Choroid plexus epithelial cell (primary cell): ENCODE results near the gene PLK2.

Experiments
- DNase-seq: peaks from one replicate; pipeline ENCODE4 v3.0.0-alpha.2; 2010; ENCODE audit warnings: low read depth
- H3K4me3 ChIP-seq: 2 replicates; pipeline ENCODE4 v1.5.1; 2011; ENCODE audit warnings: low read depth, mild to moderate bottlenecking, control low read depth, low read length, moderate library complexity
- CTCF ChIP-seq: conservative IDR thresholded peaks from 2 replicates; pipeline ENCODE4 v1.5.1; 2011; ENCODE audit warnings: low read depth, mild to moderate bottlenecking, control low read depth, inconsistent platforms, low read length, moderate library complexity

Gene PLK2

GRCh38 chr5:58460002-58460731, at the start of gene PLK2:
PLK2 (minus strand) TSS chr5:58460086; CDS start chr5:58459959, 127 bp downstream.
- peak within 1 kb of the TSS; percentile 85 for H3K4me3 ChIP-seq
- DNase-seq = peak; percentile 98
- TF ChIP-seq CTCF = peak; percentile 12

GRCh38 chr5:58507715-58508114, 47.8 kb upstream of the PLK2 start:
- TF ChIP-seq CTCF = no peak
- H3K4me3 ChIP-seq = no peak overlapping the region
- no peak for DNase-seq

GRCh38 chr5:58505971-58506640, 46.2 kb upstream of the PLK2 start:
- DNase-seq = no peak
- TF ChIP-seq CTCF = no peak
- H3K4me3 ChIP-seq = no peak overlapping the region

- TF ChIP-seq CTCF = no peak
- no peak for DNase-seq
- no peak overlapping the region for H3K4me3 ChIP-seq
These were observed 45.6 kb upstream of the PLK2 start for GRCh38 chr5:58505502-58505901.

GRCh38 chr5:58504766-58505165, 44.9 kb upstream of the PLK2 start:
- no peak for DNase-seq
- no peak for TF ChIP-seq CTCF
- no peak overlapping the region for H3K4me3 ChIP-seq

GRCh38 chr5:58503390-58504046, 43.6 kb upstream of the PLK2 start:
- no peak for DNase-seq
- TF ChIP-seq CTCF = no peak
- no peak overlapping the region for H3K4me3 ChIP-seq
